CD4-positive, alpha-beta T cell treated with Interleukin-6 for 4 hours (primary cell): Measurements from ENCODE around the gene RNU5D-1.
"Not testable (repeated sequence)": the region's sequence is repeated elsewhere in the genome, so short reads cannot be mapped to it uniquely, and the experiment has no call there.

Source experiments
- DNase-seq: peaks from one replicate; pipeline ENCODE4 v3.0.0-alpha.2; 2020; ENCODE audit warnings: mixed read lengths

Gene RNU5D-1

GRCh38 chr1:44724955-44725698 is 5.8 kb downstream of the RNU5D-1 start:
- no peak for DNase-seq

- no peak for DNase-seq
Observed at GRCh38 chr1:44724296-44724954, 6.5 kb downstream of the RNU5D-1 start.

GRCh38 chr1:44723496-44724295 is 7.3 kb downstream of the RNU5D-1 start:
- peak; percentile 54 for DNase-seq

- peak; percentile 36 for DNase-seq
Observed at GRCh38 chr1:44723064-44723463, 7.9 kb downstream of the RNU5D-1 start.

GRCh38 chr1:44721485-44722361 is 9.2 kb downstream of the RNU5D-1 start:
- peak; percentile 63 for DNase-seq

GRCh38 chr1:44720281-44720680 is 10.7 kb downstream of the RNU5D-1 start:
- no peak for DNase-seq

- DNase-seq: peak; percentile 43
Observed at GRCh38 chr1:44719318-44719717, 11.7 kb downstream of the RNU5D-1 start.

GRCh38 chr1:44718091-44718490 is 12.9 kb downstream of the RNU5D-1 start:
- no peak for DNase-seq

- DNase-seq: no peak
Observed at GRCh38 chr1:44717653-44718052, 13.3 kb downstream of the RNU5D-1 start.

GRCh38 chr1:44717156-44717555 is 13.8 kb downstream of the RNU5D-1 start:
- no peak for DNase-seq

- peak; percentile 72 for DNase-seq
Observed at GRCh38 chr1:44714944-44715571, 15.9 kb downstream of the RNU5D-1 start.

GRCh38 chr1:44714532-44714931 is 16.4 kb downstream of the RNU5D-1 start:
- DNase-seq: no peak

- DNase-seq: no peak
Observed at GRCh38 chr1:44713321-44713781, 17.6 kb downstream of the RNU5D-1 start.

- DNase-seq: peak; percentile 43
Observed at GRCh38 chr1:44707959-44708831, 22.8 kb downstream of the RNU5D-1 start.

GRCh38 chr1:44707112-44707881 is 23.7 kb downstream of the RNU5D-1 start:
- no peak for DNase-seq

GRCh38 chr1:44705938-44706337 is 25.0 kb downstream of the RNU5D-1 start:
- no peak for DNase-seq

- no peak for DNase-seq
Observed at GRCh38 chr1:44705470-44705869, 25.5 kb downstream of the RNU5D-1 start.

GRCh38 chr1:44701141-44701573 is 29.8 kb downstream of the RNU5D-1 start:
- no peak for DNase-seq

- no peak for DNase-seq
Observed at GRCh38 chr1:44700573-44700972, 30.4 kb downstream of the RNU5D-1 start.

GRCh38 chr1:44699375-44699774 is 31.6 kb downstream of the RNU5D-1 start:
- DNase-seq: not testable (repeated sequence)
